HepG2 (cell line): Measurements from ENCODE around the gene INO80B. TPM values are rescaled to one million over a fixed set of nuclear protein-coding genes. Genes with fewer than 3 reads are reported as not detected.

Experiments
- AGO2 ChIP-seq: fragments of 200-400 bp; formaldehyde crosslinking; optimal IDR thresholded peaks from 2 replicates; pipeline ENCODE3; 2017; ENCODE audit warnings: mild to moderate bottlenecking, low read depth, low read length, moderate library complexity
- AHR ChIP-seq: IDR thresholded peaks from 2 replicates; pipeline ENCODE4 v1.6.1; 2018; ENCODE audit warnings: missing genetic modification reagents, missing compliant biosample characterization
- ETV6 ChIP-seq: sonication (generic); formaldehyde crosslinking; conservative IDR thresholded peaks from 2 replicates; pipeline ENCODE4 v1.4.0; 2020; ENCODE audit warnings: missing genetic modification reagents
- FOSL2 ChIP-seq: sonication (generic); formaldehyde crosslinking; IDR thresholded peaks from 2 replicates; pipeline ENCODE4 v1.4.0; 2020; ENCODE audit warnings: missing genetic modification reagents
- NFYB ChIP-seq: sonication (generic); formaldehyde crosslinking; IDR thresholded peaks from 2 replicates; pipeline ENCODE4 v1.4.0; 2020; ENCODE audit warnings: missing genetic modification reagents
- SIN3A ChIP-seq: IDR thresholded peaks from 2 replicates; pipeline ENCODE4 v1.6.1; 2011; ENCODE audit warnings: low read depth, mild to moderate bottlenecking, control low read depth, low read length, borderline replicate concordance
- YEATS4 ChIP-seq: sonication (generic); formaldehyde crosslinking; IDR thresholded peaks from 2 replicates; pipeline ENCODE4 v1.4.0; 2020; ENCODE audit warnings: missing genetic modification reagents, borderline replicate concordance
- ZC3H4 ChIP-seq: sonication (generic); formaldehyde crosslinking; IDR thresholded peaks from 2 replicates; pipeline ENCODE4 v1.4.0; 2020; ENCODE audit warnings: missing genetic modification reagents, borderline replicate concordance
- ZNF251 ChIP-seq: sonication (generic); formaldehyde crosslinking; IDR thresholded peaks from 2 replicates; pipeline ENCODE4 v1.9.0; 2021; ENCODE audit warnings: mild to moderate bottlenecking, missing genetic modification reagents
- ZNF30 ChIP-seq: sonication (generic); formaldehyde crosslinking; IDR thresholded peaks from 2 replicates; pipeline ENCODE4 v1.5.0; 2020; ENCODE audit warnings: mild to moderate bottlenecking, missing genetic modification reagents
- polyA plus RNA-seq, 8 experiments: library from polyadenylated mRNA; depleted of rRNA in 3 of 8; stranded (reverse) in 7 of 8; unstranded in 1 of 8; fragments of >200 nt; fragmentation: Illumina TruSeq in 4 of 8; extraction: Trizol in 4 of 8; gene quantifications; 2 replicates each; pipeline versions ENCODE4 v1.2.1 to v1.2.3, GENCODE V29; 2011 to 2016; ENCODE audit warnings: low read depth in 4 of 8, missing spikeins in 1 of 8, mixed read lengths in 1 of 8; ENCODE audit not compliant: insufficient read depth in 1 of 8
- total RNA-seq, 5 experiments: library from RNA; depleted of rRNA; stranded (reverse); fragments of >200 nt; fragmentation: Illumina TruSeq; extraction: Trizol; gene quantifications; 2 replicates each; pipeline ENCODE4 v1.2.3, GENCODE V29; 2016; ENCODE audit warnings: low read depth in 1 of 5
- TF ChIP-seq, protein P1 (sequence below): sonication (generic); formaldehyde crosslinking; IDR thresholded peaks from 2 replicates; pipeline ENCODE4 v1.4.0; 2020; ENCODE audit warnings: missing genetic modification reagents, borderline replicate concordance
- TF ChIP-seq, protein P2 (sequence below): sonication (generic); formaldehyde crosslinking; IDR thresholded peaks from 2 replicates; pipeline ENCODE4 v1.4.0; 2020; ENCODE audit warnings: missing genetic modification reagents
- TF ChIP-seq, protein P3 (sequence below): sonication (generic); formaldehyde crosslinking; IDR thresholded peaks from 2 replicates; pipeline ENCODE4 v1.4.0; 2020; ENCODE audit warnings: missing genetic modification reagents
- TF ChIP-seq, protein P4 (sequence below): sonication (generic); formaldehyde crosslinking; conservative IDR thresholded peaks from 2 replicates; pipeline ENCODE4 v1.4.0; 2020; ENCODE audit warnings: missing genetic modification reagents
- TF ChIP-seq, protein P5 (sequence below): sonication (generic); formaldehyde crosslinking; IDR thresholded peaks from 2 replicates; pipeline ENCODE4 v1.5.0; 2020; ENCODE audit warnings: missing genetic modification reagents

The INO80B gene
- total and polyA plus RNA-seq, 2 of the 13 experiments (the other 11 are each of a cell fraction or from before 2014, with no cell fraction given), result 6.2 to 14.5 TPM

DNA sequence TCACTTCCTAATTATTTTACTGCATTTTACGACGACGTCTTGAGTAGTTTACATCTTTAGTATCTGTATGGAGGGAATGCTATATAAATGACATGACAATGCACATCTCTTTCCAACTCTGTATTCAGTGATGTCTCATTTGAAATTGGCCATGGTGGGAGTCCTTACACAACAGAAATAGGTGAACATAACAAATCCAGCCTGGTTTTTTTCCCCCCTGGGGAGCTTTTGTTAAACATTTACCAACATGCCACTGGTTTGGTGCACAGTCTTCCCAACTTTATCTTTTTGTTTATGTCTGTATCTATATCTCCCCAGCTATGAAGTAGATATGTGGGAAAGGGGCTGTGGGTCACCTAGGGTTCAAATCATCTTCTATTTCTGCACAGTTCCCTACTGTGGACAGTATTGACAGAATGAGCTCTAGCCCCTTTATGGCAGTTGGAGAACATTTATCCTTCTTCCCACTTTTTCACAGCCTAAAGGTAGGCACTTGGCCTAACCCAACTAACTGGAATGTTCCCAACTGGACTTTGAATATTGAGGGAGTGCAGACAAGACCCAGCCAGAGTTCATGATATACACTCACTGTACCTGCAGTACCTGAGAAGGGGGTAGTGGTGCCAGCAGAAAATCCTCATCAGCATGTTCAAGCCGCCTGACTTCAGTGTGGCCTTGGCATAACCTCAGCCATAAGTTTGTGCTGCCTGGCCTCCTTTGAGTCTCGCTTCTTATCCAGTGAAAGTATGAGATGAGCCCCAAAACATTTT is 7.5 kb upstream of the INO80B start (continued):
- TF ChIP-seq, protein P1, sequence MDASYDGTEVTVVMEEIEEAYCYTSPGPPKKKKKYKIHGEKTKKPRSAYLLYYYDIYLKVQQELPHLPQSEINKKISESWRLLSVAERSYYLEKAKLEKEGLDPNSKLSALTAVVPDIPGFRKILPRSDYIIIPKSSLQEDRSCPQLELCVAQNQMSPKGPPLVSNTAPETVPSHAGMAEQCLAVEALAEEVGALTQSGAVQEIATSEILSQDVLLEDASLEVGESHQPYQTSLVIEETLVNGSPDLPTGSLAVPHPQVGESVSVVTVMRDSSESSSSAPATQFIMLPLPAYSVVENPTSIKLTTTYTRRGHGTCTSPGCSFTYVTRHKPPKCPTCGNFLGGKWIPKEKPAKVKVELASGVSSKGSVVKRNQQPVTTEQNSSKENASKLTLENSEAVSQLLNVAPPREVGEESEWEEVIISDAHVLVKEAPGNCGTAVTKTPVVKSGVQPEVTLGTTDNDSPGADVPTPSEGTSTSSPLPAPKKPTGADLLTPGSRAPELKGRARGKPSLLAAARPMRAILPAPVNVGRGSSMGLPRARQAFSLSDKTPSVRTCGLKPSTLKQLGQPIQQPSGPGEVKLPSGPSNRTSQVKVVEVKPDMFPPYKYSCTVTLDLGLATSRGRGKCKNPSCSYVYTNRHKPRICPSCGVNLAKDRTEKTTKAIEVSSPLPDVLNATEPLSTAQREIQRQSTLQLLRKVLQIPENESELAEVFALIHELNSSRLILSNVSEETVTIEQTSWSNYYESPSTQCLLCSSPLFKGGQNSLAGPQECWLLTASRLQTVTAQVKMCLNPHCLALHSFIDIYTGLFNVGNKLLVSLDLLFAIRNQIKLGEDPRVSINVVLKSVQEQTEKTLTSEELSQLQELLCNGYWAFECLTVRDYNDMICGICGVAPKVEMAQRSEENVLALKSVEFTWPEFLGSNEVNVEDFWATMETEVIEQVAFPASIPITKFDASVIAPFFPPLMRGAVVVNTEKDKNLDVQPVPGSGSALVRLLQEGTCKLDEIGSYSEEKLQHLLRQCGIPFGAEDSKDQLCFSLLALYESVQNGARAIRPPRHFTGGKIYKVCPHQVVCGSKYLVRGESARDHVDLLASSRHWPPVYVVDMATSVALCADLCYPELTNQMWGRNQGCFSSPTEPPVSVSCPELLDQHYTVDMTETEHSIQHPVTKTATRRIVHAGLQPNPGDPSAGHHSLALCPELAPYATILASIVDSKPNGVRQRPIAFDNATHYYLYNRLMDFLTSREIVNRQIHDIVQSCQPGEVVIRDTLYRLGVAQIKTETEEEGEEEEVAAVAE (CRISPR knock-in tag), result peak; percentile 38; the same call in 1 of the 2 replicates
- TF ChIP-seq AGO2 (no peak), SIN3A (no peak), ZNF251 (CRISPR knock-in tag) (no peak), ETV6 (CRISPR knock-in tag) (no peak), AHR (no peak), YEATS4 (CRISPR knock-in tag) (no peak), NFYB (CRISPR knock-in tag) (no peak), ZNF30 (CRISPR knock-in tag) (no peak), FOSL2 (CRISPR knock-in tag) (peak; percentile 17; the same call in 1 of the 2 replicates), ZC3H4 (CRISPR knock-in tag) (no peak)
- TF ChIP-seq, protein P2, sequence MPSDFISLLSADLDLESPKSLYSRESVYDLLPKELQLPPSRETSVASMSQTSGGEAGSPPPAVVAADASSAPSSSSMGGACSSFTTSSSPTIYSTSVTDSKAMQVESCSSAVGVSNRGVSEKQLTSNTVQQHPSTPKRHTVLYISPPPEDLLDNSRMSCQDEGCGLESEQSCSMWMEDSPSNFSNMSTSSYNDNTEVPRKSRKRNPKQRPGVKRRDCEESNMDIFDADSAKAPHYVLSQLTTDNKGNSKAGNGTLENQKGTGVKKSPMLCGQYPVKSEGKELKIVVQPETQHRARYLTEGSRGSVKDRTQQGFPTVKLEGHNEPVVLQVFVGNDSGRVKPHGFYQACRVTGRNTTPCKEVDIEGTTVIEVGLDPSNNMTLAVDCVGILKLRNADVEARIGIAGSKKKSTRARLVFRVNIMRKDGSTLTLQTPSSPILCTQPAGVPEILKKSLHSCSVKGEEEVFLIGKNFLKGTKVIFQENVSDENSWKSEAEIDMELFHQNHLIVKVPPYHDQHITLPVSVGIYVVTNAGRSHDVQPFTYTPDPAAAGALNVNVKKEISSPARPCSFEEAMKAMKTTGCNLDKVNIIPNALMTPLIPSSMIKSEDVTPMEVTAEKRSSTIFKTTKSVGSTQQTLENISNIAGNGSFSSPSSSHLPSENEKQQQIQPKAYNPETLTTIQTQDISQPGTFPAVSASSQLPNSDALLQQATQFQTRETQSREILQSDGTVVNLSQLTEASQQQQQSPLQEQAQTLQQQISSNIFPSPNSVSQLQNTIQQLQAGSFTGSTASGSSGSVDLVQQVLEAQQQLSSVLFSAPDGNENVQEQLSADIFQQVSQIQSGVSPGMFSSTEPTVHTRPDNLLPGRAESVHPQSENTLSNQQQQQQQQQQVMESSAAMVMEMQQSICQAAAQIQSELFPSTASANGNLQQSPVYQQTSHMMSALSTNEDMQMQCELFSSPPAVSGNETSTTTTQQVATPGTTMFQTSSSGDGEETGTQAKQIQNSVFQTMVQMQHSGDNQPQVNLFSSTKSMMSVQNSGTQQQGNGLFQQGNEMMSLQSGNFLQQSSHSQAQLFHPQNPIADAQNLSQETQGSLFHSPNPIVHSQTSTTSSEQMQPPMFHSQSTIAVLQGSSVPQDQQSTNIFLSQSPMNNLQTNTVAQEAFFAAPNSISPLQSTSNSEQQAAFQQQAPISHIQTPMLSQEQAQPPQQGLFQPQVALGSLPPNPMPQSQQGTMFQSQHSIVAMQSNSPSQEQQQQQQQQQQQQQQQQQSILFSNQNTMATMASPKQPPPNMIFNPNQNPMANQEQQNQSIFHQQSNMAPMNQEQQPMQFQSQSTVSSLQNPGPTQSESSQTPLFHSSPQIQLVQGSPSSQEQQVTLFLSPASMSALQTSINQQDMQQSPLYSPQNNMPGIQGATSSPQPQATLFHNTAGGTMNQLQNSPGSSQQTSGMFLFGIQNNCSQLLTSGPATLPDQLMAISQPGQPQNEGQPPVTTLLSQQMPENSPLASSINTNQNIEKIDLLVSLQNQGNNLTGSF, result no peak
- TF ChIP-seq, protein P3, sequence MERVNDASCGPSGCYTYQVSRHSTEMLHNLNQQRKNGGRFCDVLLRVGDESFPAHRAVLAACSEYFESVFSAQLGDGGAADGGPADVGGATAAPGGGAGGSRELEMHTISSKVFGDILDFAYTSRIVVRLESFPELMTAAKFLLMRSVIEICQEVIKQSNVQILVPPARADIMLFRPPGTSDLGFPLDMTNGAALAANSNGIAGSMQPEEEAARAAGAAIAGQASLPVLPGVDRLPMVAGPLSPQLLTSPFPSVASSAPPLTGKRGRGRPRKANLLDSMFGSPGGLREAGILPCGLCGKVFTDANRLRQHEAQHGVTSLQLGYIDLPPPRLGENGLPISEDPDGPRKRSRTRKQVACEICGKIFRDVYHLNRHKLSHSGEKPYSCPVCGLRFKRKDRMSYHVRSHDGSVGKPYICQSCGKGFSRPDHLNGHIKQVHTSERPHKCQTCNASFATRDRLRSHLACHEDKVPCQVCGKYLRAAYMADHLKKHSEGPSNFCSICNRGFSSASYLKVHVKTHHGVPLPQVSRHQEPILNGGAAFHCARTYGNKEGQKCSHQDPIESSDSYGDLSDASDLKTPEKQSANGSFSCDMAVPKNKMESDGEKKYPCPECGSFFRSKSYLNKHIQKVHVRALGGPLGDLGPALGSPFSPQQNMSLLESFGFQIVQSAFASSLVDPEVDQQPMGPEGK (CRISPR knock-in tag), result peak; percentile 55; the same call in 1 of the 2 replicates
- TF ChIP-seq, protein P4, sequence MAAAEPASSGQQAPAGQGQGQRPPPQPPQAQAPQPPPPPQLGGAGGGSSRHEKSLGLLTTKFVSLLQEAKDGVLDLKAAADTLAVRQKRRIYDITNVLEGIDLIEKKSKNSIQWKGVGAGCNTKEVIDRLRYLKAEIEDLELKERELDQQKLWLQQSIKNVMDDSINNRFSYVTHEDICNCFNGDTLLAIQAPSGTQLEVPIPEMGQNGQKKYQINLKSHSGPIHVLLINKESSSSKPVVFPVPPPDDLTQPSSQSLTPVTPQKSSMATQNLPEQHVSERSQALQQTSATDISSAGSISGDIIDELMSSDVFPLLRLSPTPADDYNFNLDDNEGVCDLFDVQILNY (CRISPR knock-in tag), result no peak
- TF ChIP-seq, protein P5, sequence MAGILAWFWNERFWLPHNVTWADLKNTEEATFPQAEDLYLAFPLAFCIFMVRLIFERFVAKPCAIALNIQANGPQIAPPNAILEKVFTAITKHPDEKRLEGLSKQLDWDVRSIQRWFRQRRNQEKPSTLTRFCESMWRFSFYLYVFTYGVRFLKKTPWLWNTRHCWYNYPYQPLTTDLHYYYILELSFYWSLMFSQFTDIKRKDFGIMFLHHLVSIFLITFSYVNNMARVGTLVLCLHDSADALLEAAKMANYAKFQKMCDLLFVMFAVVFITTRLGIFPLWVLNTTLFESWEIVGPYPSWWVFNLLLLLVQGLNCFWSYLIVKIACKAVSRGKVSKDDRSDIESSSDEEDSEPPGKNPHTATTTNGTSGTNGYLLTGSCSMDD (CRISPR knock-in tag), result no peak
